A549 (cell line): ENCODE data around the gene BCAS1.

Experiments
- CBX8 ChIP-seq: fragments of 200-600 bp; sonication (generic); IDR thresholded peaks from 2 replicates; pipeline ENCODE4 v1.6.1; 2016
- CHD2 ChIP-seq: fragments of 150-350 bp; IDR thresholded peaks from 2 replicates; pipeline ENCODE4 v1.6.1; 2014; ENCODE audit warnings: low read length; ENCODE audit not compliant: partially characterized antibody
- ESRRA ChIP-seq: fragments of 150-350 bp; IDR thresholded peaks from 2 replicates; pipeline ENCODE4 v1.6.1; 2014; ENCODE audit warnings: mild to moderate bottlenecking, low read length, borderline replicate concordance
- HOXA7 ChIP-seq: fragments of 250-450 bp; sonication (Bioruptor Pico); IDR thresholded peaks from 2 replicates; pipeline ENCODE4 v1.5.0; 2020; ENCODE audit warnings: mild to moderate bottlenecking, moderate library complexity
- MAFK ChIP-seq: fragments of 450-650 bp; IDR thresholded peaks from 2 replicates; pipeline ENCODE4 v1.6.1; 2014; ENCODE audit not compliant: partially characterized antibody
- NFE2L2 ChIP-seq: fragments of 150-350 bp; conservative IDR thresholded peaks from 2 replicates; pipeline ENCODE4 v1.6.1; 2014; ENCODE audit warnings: low read length
- NPAS2 ChIP-seq: fragments of 250-450 bp; sonication (Bioruptor Pico); IDR thresholded peaks from 2 replicates; pipeline ENCODE4 v1.8.0; 2022; ENCODE audit warnings: mild to moderate bottlenecking, moderate library complexity, borderline replicate concordance
- PBX3 ChIP-seq: IDR thresholded peaks from 2 replicates; pipeline ENCODE4 v1.6.1; 2012
- PHF8 ChIP-seq: fragments of 200-600 bp; sonication (generic); IDR thresholded peaks from 2 replicates; pipeline ENCODE4 v1.6.1; 2016; ENCODE audit warnings: low read depth, mild to moderate bottlenecking, antibody characterized with exemption, moderate library complexity, borderline replicate concordance
- POLR2A ChIP-seq: IDR thresholded peaks from 2 replicates; pipeline ENCODE4 v1.6.1; 2012; ENCODE audit warnings: mild to moderate bottlenecking, low read length
- RFX5 ChIP-seq: fragments of 450-650 bp; IDR thresholded peaks from 2 replicates; pipeline ENCODE4 v1.7.1; 2014; ENCODE audit warnings: antibody characterized with exemption, mild to moderate bottlenecking, moderate library complexity
- TF ChIP-seq, protein P1 (sequence below): fragments of >200 bp; sonication (Bioruptor Twin); formaldehyde crosslinking; IDR thresholded peaks from 3 replicates; pipeline ENCODE4 v1.5.1; 2016
- TF ChIP-seq, protein P2 (sequence below): IDR thresholded peaks from 2 replicates; pipeline ENCODE4 v1.6.1; 2012
- TF ChIP-seq, protein P3 (sequence below): fragments of 450-650 bp; IDR thresholded peaks from 2 replicates; pipeline ENCODE4 v1.6.1; 2014; ENCODE audit warnings: antibody characterized with exemption

DNA sequence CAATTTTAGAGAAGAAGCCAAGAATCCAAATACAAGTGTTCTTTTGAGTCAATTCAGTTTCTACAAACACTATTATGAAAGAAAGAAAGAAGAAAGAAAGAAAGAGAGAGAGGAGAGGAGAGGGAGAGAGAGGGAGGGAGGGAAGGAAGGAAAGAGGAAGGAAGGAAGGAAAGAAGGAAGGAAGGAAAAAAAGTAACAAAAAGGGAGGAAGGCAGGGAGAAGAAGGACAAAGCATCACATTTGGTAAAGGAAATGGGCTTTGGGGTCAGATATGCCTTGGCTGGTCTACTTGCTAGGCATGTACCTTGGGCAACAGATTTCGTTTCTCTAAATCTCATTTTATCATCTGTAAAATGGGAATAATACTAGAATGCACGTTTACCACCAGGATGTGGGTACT, 49.4 kb upstream of the BCAS1 start:
- TF ChIP-seq, protein P1, sequence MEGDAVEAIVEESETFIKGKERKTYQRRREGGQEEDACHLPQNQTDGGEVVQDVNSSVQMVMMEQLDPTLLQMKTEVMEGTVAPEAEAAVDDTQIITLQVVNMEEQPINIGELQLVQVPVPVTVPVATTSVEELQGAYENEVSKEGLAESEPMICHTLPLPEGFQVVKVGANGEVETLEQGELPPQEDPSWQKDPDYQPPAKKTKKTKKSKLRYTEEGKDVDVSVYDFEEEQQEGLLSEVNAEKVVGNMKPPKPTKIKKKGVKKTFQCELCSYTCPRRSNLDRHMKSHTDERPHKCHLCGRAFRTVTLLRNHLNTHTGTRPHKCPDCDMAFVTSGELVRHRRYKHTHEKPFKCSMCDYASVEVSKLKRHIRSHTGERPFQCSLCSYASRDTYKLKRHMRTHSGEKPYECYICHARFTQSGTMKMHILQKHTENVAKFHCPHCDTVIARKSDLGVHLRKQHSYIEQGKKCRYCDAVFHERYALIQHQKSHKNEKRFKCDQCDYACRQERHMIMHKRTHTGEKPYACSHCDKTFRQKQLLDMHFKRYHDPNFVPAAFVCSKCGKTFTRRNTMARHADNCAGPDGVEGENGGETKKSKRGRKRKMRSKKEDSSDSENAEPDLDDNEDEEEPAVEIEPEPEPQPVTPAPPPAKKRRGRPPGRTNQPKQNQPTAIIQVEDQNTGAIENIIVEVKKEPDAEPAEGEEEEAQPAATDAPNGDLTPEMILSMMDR, result no peak
- TF ChIP-seq NFE2L2 (no peak), ESRRA (no peak), HOXA7 (CRISPR knock-in tag) (no peak), NPAS2 (no peak), MAFK (no peak), PBX3 (no peak), CHD2 (no peak), CBX8 (no peak), POLR2A (no peak), RFX5 (no peak), PHF8 (no peak)
- TF ChIP-seq, protein P2, sequence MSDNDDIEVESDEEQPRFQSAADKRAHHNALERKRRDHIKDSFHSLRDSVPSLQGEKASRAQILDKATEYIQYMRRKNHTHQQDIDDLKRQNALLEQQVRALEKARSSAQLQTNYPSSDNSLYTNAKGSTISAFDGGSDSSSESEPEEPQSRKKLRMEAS, result no peak
- TF ChIP-seq, protein P3, sequence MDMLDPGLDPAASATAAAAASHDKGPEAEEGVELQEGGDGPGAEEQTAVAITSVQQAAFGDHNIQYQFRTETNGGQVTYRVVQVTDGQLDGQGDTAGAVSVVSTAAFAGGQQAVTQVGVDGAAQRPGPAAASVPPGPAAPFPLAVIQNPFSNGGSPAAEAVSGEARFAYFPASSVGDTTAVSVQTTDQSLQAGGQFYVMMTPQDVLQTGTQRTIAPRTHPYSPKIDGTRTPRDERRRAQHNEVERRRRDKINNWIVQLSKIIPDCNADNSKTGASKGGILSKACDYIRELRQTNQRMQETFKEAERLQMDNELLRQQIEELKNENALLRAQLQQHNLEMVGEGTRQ, result no peak
